Stimulated activated CD8-positive, alpha-beta memory T cell treated with anti-CD3 and anti-CD28 coated beads, Interleukin-15, amount 100 ng/mL, for 1 hour (primary cell): ENCODE results near the gene PTPRD.
"Not testable (repeated sequence)": the region's sequence is repeated elsewhere in the genome, so short reads cannot be mapped to it uniquely, and the experiment has no call there.

ENCODE experiments used
- DNase-seq: peaks from one replicate; pipeline ENCODE4 v3.0.0-alpha.2; 2020; ENCODE audit warnings: low read depth

The PTPRD gene

GRCh38 chr9:8724284-8725018, 1888.4 kb downstream of the PTPRD start:
- no peak for DNase-seq

DNA sequence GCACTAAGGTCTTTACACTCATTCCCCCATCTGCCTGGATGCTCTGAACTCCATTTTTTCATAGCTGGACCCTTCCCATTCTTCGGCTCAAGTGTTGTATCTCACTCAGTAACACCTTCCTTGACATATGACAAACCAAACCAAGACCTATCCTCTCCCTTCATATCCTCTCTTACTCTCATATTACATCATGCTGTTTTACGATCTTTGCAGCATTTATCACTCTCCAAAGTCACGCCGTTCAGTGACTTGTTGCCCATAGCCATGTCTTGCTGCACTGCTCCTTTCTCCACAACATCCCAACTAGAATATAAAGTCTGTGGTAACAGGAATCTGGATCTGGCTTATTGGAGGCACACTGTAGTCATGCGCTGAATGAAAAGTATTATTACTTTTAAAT, 1889.6 kb downstream of the PTPRD start:
- DNase-seq: no peak

- no peak for DNase-seq
These were observed 1892.8 kb downstream of the PTPRD start for GRCh38 chr9:8719833-8720486.

DNA sequence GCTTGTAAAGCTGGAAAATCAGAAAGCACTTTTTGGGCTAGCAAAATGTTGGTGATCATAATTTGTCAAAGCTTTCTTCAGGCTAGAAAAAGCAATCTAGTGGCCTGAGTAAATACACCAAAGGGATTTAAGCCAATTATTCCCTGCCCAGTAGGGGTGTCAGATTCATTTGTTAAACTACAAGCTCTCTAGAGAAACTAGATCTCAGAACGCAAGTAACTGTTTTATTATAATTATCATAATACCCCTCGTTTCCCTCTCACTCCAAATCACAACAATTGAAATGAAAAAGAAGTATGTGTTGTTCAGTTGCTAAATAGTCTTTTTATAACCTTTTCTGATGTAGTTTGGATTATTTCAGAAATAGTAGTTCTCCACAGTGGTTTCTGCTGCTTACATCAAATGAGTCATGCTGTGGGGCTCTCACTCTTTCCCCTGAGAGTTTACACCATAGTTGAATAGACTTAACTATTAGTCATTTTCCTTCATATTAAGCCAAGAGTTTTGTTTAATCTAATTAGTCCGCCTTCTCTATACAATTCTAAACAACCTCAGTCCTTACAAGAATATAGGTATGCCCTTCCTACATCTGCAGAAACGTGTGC, 1894.6 kb downstream of the PTPRD start:
- DNase-seq: no peak

- DNase-seq: no peak
These were observed 1895.7 kb downstream of the PTPRD start for GRCh38 chr9:8717146-8717545.

DNA sequence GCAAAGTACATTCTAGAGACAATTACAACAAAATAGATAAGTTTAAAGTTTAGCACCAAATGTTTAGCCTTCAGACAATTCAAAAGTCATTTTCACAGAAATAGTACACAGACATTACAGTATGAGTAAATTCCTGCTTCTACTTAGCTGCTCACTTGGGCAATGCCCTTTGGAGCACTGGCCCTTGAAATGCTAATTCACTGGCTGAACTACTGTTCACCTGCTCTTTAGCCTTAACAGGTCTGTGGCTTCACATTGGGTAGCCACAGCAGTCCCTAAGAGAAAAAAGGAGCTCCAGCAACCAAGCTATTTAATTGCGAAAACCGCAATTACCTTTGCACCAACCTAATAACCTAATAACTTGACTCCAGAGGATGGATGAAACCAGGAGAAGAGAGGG, 1897.0 kb downstream of the PTPRD start:
- no peak for DNase-seq

- no peak for DNase-seq
These were observed 1899.0 kb downstream of the PTPRD start for GRCh38 chr9:8713811-8714165.

GRCh38 chr9:8713149-8713810, 1899.5 kb downstream of the PTPRD start:
- no peak for DNase-seq

DNA sequence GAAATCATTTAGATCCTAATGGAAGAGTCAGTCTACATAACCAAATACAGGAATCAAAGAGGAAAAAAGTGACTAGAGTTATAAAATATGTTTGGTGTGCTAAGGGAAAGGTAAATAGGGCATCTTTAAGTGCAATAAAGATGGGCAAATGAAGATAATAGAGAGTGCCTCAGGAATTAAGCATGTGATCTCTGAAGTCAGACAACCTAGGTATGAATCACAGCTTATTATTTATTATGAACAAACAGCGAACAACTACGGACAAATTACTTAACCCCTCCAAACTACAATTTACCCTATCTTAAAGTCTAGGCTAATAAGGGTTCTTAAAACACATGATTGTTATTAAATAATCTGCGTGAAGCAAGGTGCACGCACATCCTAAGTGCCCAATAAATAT, 1903.1 kb downstream of the PTPRD start:
- DNase-seq: no peak

GRCh38 chr9:8708728-8709127, 1904.1 kb downstream of the PTPRD start:
- DNase-seq: no peak

DNA sequence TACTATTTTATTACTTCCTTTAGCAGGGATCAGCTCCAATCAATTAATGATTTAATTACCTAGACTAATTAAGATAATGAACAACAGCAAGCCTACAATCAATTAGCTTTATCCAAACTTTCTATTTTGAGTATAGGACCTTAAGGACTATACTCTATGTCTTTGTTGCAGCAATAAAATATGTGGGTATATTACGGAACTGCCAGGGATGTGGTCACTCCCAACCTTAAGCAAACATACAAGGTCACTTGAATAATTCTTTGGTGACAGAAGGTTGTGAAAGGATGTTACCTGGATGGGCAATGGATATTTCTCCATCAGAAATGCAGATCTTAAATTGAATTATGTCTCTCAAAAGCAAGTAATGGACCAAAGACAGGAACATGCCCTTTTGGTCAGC, 1905.8 kb downstream of the PTPRD start:
- DNase-seq: no peak

DNA sequence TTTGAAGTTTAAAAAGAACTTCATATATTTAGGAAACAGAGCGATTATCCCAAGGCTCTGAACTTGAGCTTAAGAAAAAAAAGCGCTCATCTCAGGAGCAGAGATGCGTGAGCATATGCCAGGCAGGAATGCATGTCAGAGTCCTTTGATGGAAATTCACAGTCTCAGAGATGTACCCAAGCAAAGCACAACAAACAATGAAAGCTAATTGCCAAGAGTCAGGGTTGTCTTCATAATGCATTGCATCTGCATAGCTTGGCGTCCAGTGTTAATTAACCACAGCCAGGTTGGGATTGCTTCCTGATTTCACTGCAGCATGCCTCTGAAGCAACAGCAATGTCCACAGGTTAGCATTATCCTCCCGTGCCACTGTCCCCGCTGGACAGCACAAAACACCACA, 1906.3 kb downstream of the PTPRD start:
- no peak for DNase-seq

DNA sequence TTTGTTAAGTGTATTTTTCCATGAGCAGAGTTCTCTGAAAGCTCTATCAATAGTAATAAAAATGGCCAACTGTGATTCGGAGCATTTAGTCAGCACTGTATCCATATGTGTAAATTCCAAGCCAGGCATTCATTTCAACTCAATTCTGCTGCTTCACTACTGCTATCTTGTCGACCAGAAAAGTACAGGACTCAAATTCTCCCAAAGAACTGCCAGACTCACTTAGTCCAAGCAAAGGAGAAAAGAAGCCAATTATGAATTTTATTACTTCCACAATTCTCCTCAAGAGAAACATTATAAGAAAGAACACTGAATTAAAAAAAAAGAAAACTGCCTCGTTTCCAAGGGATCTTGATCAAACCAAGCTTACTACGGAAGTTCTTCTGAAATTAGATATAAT, 1906.9 kb downstream of the PTPRD start:
- no peak for DNase-seq

GRCh38 chr9:8703904-8704303, 1908.9 kb downstream of the PTPRD start:
- DNase-seq: no peak

GRCh38 chr9:8701904-8702303, 1910.9 kb downstream of the PTPRD start:
- DNase-seq: no peak

DNA sequence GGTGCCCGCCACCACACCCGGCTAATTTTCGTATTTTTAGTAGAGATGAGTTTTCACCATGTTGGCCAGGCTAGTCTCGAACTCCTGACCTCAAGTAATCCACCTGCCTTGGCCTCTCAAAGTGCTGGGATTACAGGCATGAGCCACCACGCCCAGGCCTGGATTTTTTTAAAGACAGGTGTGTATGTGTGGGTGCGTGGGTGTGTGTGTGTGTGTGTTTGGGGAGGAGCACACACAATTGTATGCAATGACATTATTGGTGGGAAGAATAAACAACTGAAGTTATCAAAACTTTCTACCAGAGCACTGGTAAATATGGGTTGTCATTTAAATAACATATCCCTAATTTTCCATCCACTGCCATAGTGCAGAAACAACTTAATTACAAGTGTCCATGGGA, 1915.2 kb downstream of the PTPRD start:
- not testable (repeated sequence) for DNase-seq

GRCh38 chr9:8696516-8696915, 1916.3 kb downstream of the PTPRD start:
- no peak for DNase-seq

- no peak for DNase-seq
These were observed 1917.7 kb downstream of the PTPRD start for GRCh38 chr9:8694983-8695588.

DNA sequence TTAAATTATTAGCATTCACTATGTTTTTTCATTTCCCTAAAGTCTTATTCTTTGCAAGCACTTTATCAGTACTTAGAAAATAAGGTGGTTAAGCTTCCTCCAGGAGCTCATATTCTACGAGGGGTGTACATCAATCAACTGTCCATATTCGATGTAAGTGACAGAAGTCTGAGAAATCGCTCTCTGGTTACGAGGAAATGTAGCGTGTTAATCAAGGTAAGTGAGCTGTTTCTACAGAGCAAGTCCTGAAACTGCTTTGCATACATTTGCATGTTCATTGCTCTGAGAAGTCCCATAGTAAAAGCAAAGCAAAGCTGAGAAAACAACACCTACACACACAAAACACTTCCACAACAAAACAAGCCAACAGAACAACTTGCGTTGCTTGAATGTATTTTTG, 1919.3 kb downstream of the PTPRD start:
- DNase-seq: no peak

DNA sequence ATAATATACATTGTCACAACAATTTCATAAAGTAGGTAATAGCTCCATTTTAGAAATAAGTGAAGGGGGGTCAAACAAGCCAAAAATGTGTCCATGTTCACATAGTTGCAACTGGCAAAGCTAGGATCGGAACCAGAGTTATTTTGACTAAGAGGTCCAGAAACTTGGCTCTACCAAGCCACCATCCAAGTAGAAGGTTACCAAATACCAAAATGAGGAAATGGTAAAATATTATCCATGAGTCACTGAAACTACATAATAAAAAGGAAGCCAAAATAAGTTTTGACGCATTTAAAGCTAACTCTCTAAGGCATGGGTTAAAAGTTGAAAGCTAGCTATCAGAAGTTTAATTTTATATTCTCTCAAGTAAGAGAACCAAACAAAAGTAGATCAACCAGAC, 1926.3 kb downstream of the PTPRD start:
- no peak for DNase-seq

- DNase-seq: no peak
These were observed 1927.0 kb downstream of the PTPRD start for GRCh38 chr9:8685825-8686224.

- no peak for DNase-seq
These were observed 1927.7 kb downstream of the PTPRD start for GRCh38 chr9:8684978-8685708.
